Vagina (tissue), 2 donors: ENCODE data around the gene MTHFSD.

Experiments
- POLR2AphosphoS5 ChIP-seq, 2 donors: sonication (generic); formaldehyde crosslinking; IDR thresholded peaks; one replicate each; pipeline ENCODE4 v1.9.0; 2017; ENCODE audit warnings: antibody characterized with exemption in 2 of 2, mild to moderate bottlenecking in 2 of 2, low read depth in 1 of 2; ENCODE audit not compliant: insufficient read depth in 1 of 2
- TF ChIP-seq, protein P1 (sequence below), 3 experiments: fragments of 450-650 bp in 2 of 3; fragments of 200-600 bp in 1 of 3; sonication (generic) in 1 of 3; IDR thresholded peaks; one replicate each; pipeline ENCODE4 v1.5.1; 2017 to 2019; ENCODE audit warnings: antibody characterized with exemption in 3 of 3, mild to moderate bottlenecking in 2 of 3, moderate library complexity in 2 of 3

DNA sequence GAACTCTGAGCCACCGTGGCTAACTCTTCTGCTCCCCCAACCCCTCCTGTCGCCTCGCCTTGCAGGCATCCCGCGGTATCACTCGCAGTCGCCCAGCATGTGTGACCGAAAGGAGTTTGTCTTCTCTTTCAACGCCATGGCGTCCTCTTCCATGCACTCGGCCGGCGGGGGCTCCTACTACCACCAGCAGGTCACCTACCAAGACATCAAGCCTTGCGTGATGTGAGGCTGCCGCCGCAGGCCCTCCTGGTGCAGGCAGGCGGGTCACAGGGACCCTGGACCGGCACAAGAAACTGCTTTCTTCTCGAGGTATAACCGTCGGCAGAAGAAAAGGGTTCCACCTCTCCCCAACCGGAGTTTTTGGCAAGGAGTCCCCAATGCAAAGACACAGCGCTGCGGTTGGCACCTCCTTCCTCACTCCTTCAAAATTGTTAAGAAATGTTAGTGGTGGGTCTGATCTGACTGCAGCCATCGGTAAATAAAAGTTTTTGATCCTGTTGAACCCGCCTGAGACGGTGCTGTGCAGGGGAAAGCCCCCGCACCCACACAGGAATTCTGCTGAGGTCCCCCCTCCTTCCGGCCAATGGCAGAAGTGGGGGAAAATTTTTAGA, 42.1 kb downstream of the MTHFSD start:
- TF ChIP-seq, protein P1, sequence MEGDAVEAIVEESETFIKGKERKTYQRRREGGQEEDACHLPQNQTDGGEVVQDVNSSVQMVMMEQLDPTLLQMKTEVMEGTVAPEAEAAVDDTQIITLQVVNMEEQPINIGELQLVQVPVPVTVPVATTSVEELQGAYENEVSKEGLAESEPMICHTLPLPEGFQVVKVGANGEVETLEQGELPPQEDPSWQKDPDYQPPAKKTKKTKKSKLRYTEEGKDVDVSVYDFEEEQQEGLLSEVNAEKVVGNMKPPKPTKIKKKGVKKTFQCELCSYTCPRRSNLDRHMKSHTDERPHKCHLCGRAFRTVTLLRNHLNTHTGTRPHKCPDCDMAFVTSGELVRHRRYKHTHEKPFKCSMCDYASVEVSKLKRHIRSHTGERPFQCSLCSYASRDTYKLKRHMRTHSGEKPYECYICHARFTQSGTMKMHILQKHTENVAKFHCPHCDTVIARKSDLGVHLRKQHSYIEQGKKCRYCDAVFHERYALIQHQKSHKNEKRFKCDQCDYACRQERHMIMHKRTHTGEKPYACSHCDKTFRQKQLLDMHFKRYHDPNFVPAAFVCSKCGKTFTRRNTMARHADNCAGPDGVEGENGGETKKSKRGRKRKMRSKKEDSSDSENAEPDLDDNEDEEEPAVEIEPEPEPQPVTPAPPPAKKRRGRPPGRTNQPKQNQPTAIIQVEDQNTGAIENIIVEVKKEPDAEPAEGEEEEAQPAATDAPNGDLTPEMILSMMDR (IDR thresholded peaks at IDR 0.05), result no peak
- TF ChIP-seq POLR2AphosphoS5 (IDR thresholded peaks at IDR 0.05; ENCODE audit: insufficient read depth in 1 of 2, low read depth in 1 of 2), result no peak
